A549 (cell line): ENCODE results near the gene KHNYN. TPM values are rescaled to one million over a fixed set of nuclear protein-coding genes. Genes with fewer than 3 reads are reported as not detected.

Experiments
- ATAC-seq, 2 experiments: fragments of 200-7000 bp in 1 of 2; fragments of >200 bp in 1 of 2; cut with Nextera tagmentation in 1 of 2; cut with Tn5 transposase in 1 of 2; 3 replicates each; pipeline versions ENCODE4 v1.8.0 to v1.9.1; 2018 to 2020; ENCODE audit warnings: mild to moderate bottlenecking in 1 of 2, moderate library complexity in 1 of 2
- CTCF ChIA-PET: fragments of 300-600 bp; sonication (Branson Sonifier 250); formaldehyde crosslinking; extraction: SDS; loops from one replicate; lab custom pipeline; 2021; ENCODE audit warnings: antibody characterized with exemption, inconsistent platforms; lab: Yijun Ruan, JAX
- POLR2A ChIA-PET: fragments of 350-600 bp; formaldehyde crosslinking; extraction: SDS; loops from one replicate; lab custom pipeline; 2021; ENCODE audit warnings: antibody characterized with exemption, inconsistent platforms; lab: Yijun Ruan, JAX
- DNase-seq, 2 experiments: peaks; one replicate each; pipeline versions ENCODE4 v3.0.0 to v3.0.0-alpha.2; 2011 to 2016; ENCODE audit warnings: low read depth in 1 of 2, low spot score in 1 of 2
- FAIRE-seq: peaks from 2 replicates; lab custom pipeline; 2011; peaks lifted over from hg19 to GRCh38; lab: Jason Lieb, UNC
- H3K27ac ChIP-seq, 2 experiments: fragments of >200 bp; sonication (Bioruptor Twin); formaldehyde crosslinking; 3 replicates each; pipeline ENCODE4 v1.5.1; 2016 to 2017
- H3K4me1 ChIP-seq: fragments of >200 bp; sonication (Bioruptor Twin); formaldehyde crosslinking; 3 replicates; pipeline ENCODE4 v1.6.1; 2016
- H3K4me2 ChIP-seq: fragments of >200 bp; sonication (Bioruptor Twin); formaldehyde crosslinking; 3 replicates; pipeline ENCODE4 v1.6.1; 2016
- H3K4me3 ChIP-seq: fragments of >200 bp; sonication (Bioruptor Twin); formaldehyde crosslinking; 3 replicates; pipeline ENCODE4 v1.5.1; 2016
- H3K9me3 ChIP-seq: fragments of >200 bp; sonication (Bioruptor Twin); formaldehyde crosslinking; 3 replicates; pipeline ENCODE4 v1.6.1; 2016
- CEBPB ChIP-seq, 2 experiments: fragments of >200 bp in 1 of 2; sonication (Bioruptor Twin) in 1 of 2; formaldehyde crosslinking in 1 of 2; IDR thresholded peaks; 2 replicates each; pipeline ENCODE4 v1.6.1; 2012 to 2016
- EHMT2 ChIP-seq: fragments of 200-600 bp; sonication (generic); IDR thresholded peaks from 2 replicates; pipeline ENCODE4 v1.6.1; 2016; ENCODE audit warnings: antibody characterized with exemption, low read depth, mild to moderate bottlenecking, moderate library complexity
- EP300 ChIP-seq, 2 experiments: fragments of >200 bp; sonication (Bioruptor Twin); formaldehyde crosslinking; IDR thresholded peaks; 2 replicates in 1 of 2; 3 replicates in 1 of 2; pipeline ENCODE4 v1.6.1; 2016 to 2017
- FOSB ChIP-seq: fragments of 250-450 bp; sonication (Bioruptor Pico); IDR thresholded peaks from 2 replicates; pipeline ENCODE4 v1.5.0; 2020; ENCODE audit warnings: mild to moderate bottlenecking, moderate library complexity
- FOSL2 ChIP-seq, 2 experiments: fragments of 450-650 bp in 1 of 2; fragments of >200 bp in 1 of 2; sonication (Bioruptor Twin) in 1 of 2; formaldehyde crosslinking; IDR thresholded peaks; 2 replicates each; pipeline versions ENCODE4 v1.5.0 to v1.6.1; 2016 to 2020; ENCODE audit warnings: mild to moderate bottlenecking in 1 of 2, moderate library complexity in 1 of 2
- FOXS1 ChIP-seq: fragments of 250-450 bp; sonication (Bioruptor Pico); IDR thresholded peaks from 2 replicates; pipeline ENCODE4 v1.5.0; 2020; ENCODE audit warnings: mild to moderate bottlenecking, moderate library complexity
- GATA3 ChIP-seq: IDR thresholded peaks from 2 replicates; pipeline ENCODE4 v1.6.1; 2012; ENCODE audit warnings: borderline replicate concordance
- HOXB5 ChIP-seq: fragments of 250-450 bp; sonication (Bioruptor Pico); IDR thresholded peaks from 2 replicates; pipeline ENCODE4 v1.5.0; 2020; ENCODE audit warnings: mild to moderate bottlenecking, moderate library complexity
- JUNB ChIP-seq: fragments of >200 bp; sonication (Bioruptor Twin); formaldehyde crosslinking; IDR thresholded peaks from 2 replicates; pipeline ENCODE4 v1.6.1; 2016
- NFE2L2 ChIP-seq: fragments of 150-350 bp; conservative IDR thresholded peaks from 2 replicates; pipeline ENCODE4 v1.6.1; 2014; ENCODE audit warnings: low read length
- NPAS2 ChIP-seq: fragments of 250-450 bp; sonication (Bioruptor Pico); IDR thresholded peaks from 2 replicates; pipeline ENCODE4 v1.8.0; 2022; ENCODE audit warnings: mild to moderate bottlenecking, moderate library complexity, borderline replicate concordance
- POLR2AphosphoS2 ChIP-seq: conservative IDR thresholded peaks from 2 replicates; pipeline ENCODE4 v1.6.1; 2012; ENCODE audit warnings: low read length, improper control_type of control experiment, inconsistent platforms
- RAD21 ChIP-seq, 2 experiments: fragments of >200 bp in 1 of 2; sonication (Bioruptor Twin) in 1 of 2; formaldehyde crosslinking in 1 of 2; IDR thresholded peaks in 1 of 2; conservative IDR thresholded peaks in 1 of 2; 2 replicates in 1 of 2; 3 replicates in 1 of 2; pipeline ENCODE4 v1.6.1; 2012 to 2018; ENCODE audit warnings: inconsistent platforms in 1 of 2
- TP53 ChIP-seq: fragments of 250-450 bp; sonication (Bioruptor Pico); IDR thresholded peaks from 2 replicates; pipeline ENCODE4 v1.5.0; 2021; ENCODE audit warnings: mild to moderate bottlenecking, moderate library complexity
- ZNF302 ChIP-seq: fragments of 250-450 bp; sonication (Bioruptor Pico); IDR thresholded peaks from 2 replicates; pipeline ENCODE4 v1.9.0; 2021; ENCODE audit warnings: inconsistent platforms, mild to moderate bottlenecking, moderate library complexity
- ZSCAN20 ChIP-seq: fragments of 250-450 bp; sonication (Bioruptor Pico); IDR thresholded peaks from 2 replicates; pipeline ENCODE4 v1.8.0; 2022; ENCODE audit warnings: mild to moderate bottlenecking, moderate library complexity
- WGBS: methylation state at CpG from one replicate; pipeline ENCODE4 v1.1.6; 2017; ENCODE audit errors: missing lambda C conversion rate; 5-methylcytosine and 5-hydroxymethylcytosine counted together
- polyA plus RNA-seq, 4 experiments: library from polyadenylated mRNA; depleted of rRNA in 3 of 4; stranded (reverse); fragments of >200 nt; fragmentation: RNase III in 1 of 4; extraction: RNeasy Plus Mini Kit Qiagen cat#74134 plus additional on column Dnase treatment in 1 of 4; gene quantifications; 2 replicates in 3 of 4; 3 replicates in 1 of 4; pipeline ENCODE4 v1.2.3, GENCODE V29; 2011 to 2017
- TF ChIP-seq, protein P1 (sequence below): IDR thresholded peaks from 2 replicates; pipeline ENCODE4 v1.6.1; 2012; ENCODE audit warnings: low read depth, borderline replicate concordance
- TF ChIP-seq, protein P2 (sequence below): fragments of 250-450 bp; sonication (Bioruptor Pico); IDR thresholded peaks from 2 replicates; pipeline ENCODE4 v1.5.0; 2021; ENCODE audit warnings: mild to moderate bottlenecking, moderate library complexity, borderline replicate concordance
- TF ChIP-seq, protein P3 (sequence below): fragments of 450-650 bp; IDR thresholded peaks from 2 replicates; pipeline ENCODE4 v1.6.1; 2014; ENCODE audit warnings: antibody characterized with exemption

KHNYN gene
- polyA plus RNA-seq, 2 of the 4 experiments (the other 2 are of a cell fraction): 19.0 to 26.4 TPM

DNA sequence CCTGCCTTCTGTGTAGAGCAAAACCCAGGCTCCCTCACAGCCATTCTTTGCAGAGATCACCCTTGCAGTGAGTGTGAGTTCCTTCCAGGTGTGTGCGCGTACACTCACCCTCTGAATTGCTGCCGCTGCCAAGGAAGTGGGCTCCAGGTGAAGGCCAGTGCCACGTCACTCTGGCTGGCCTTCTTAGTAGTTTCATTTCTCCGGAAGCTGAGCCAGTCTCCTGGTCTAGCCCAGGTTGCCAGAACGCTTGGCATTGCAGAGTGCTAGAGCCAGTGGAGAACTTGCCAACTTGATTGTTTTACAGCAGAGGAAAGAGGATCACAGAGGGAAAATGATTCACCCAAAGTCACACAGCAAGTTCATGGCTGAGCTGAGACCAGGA is 11.3 kb upstream of the KHNYN start:
- TF ChIP-seq HOXB5 (CRISPR knock-in tag): no peak
- TF ChIP-seq POLR2AphosphoS2: no peak
- no peak for TF ChIP-seq RAD21 (conservative IDR thresholded peaks at IDR 0.05 in 1 of 2, IDR thresholded peaks at IDR 0.05 in 1 of 2)
- TF ChIP-seq EP300 (IDR thresholded peaks at IDR 0.05): no peak
- TF ChIP-seq JUNB: no peak
- no peak for TF ChIP-seq EHMT2
- TF ChIP-seq, protein P1, sequence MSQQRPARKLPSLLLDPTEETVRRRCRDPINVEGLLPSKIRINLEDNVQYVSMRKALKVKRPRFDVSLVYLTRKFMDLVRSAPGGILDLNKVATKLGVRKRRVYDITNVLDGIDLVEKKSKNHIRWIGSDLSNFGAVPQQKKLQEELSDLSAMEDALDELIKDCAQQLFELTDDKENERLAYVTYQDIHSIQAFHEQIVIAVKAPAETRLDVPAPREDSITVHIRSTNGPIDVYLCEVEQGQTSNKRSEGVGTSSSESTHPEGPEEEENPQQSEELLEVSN: no peak
- no peak for TF ChIP-seq NPAS2 (CRISPR knock-in tag)
- TF ChIP-seq, protein P2, sequence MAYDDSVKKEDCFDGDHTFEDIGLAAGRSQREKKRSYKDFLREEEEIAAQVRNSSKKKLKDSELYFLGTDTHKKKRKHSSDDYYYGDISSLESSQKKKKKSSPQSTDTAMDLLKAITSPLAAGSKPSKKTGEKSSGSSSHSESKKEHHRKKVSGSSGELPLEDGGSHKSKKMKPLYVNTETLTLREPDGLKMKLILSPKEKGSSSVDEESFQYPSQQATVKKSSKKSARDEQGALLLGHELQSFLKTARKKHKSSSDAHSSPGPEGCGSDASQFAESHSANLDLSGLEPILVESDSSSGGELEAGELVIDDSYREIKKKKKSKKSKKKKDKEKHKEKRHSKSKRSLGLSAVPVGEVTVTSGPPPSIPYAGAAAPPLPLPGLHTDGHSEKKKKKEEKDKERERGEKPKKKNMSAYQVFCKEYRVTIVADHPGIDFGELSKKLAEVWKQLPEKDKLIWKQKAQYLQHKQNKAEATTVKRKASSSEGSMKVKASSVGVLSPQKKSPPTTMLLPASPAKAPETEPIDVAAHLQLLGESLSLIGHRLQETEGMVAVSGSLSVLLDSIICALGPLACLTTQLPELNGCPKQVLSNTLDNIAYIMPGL: no peak
- no peak for TF ChIP-seq GATA3
- TF ChIP-seq NFE2L2: no peak
- TF ChIP-seq CEBPB (IDR thresholded peaks at IDR 0.05): no peak
- TF ChIP-seq ZSCAN20: no peak
- TF ChIP-seq ZNF302 (CRISPR knock-in tag): no peak
- no peak for TF ChIP-seq FOSB (CRISPR knock-in tag)
- no peak for TF ChIP-seq FOSL2 (IDR thresholded peaks at IDR 0.05)
- no peak for TF ChIP-seq FOSL2 (CRISPR knock-in tag; IDR thresholded peaks at IDR 0.05)
- no peak for TF ChIP-seq TP53 (CRISPR knock-in tag)
- ChIA-PET CTCF (interaction anchor here (1.2 to 16.5 kb wide), 7 partner anchors 11 to 176 kb away, joined by 3 to 254 read pairs (median 3); partner anchors contain the start of genes ADCY4, CBLN3, KHNYN and RIPK3), POLR2A (interaction anchor here (1.1 to 2.2 kb wide), 2 partner anchors 12 to 16 kb away, joined by 3 to 14 read pairs; partner anchors contain the start of genes CBLN3 and KHNYN)
- no peaks in the 10 kb centered on the region for H3K9me3 ChIP-seq
- H3K4me3 ChIP-seq: no peak overlapping the region
- WGBS: 87% methylated on average over 6 of the region's 6 CpGs
- no peaks in the 10 kb centered on the region for H3K4me1 ChIP-seq
- no peak for ATAC-seq
- FAIRE-seq: no peak
- no peak overlapping the region for H3K27ac ChIP-seq
- no peak for DNase-seq
- no peak overlapping the region for H3K4me2 ChIP-seq

DNA sequence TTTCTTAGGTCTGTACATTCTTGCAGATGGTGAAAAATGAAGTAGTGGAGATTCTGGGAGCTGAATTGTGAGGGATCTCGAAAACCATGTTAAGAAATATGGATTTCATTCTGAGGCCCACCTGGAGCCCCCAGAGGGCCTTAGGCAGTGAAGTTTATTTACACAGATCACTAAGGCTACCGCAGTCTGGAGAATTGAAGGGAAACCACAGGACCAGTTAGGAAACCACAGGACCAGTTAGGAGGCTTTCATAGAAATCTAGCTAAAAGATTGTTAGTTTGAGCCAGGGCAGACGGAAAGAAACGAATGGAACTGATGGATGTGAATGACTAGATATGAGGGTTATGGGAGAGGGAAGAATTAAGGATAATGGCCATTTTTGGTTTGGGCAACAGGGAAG is 7.5 kb upstream of the KHNYN start:
- FAIRE-seq: no peak
- Histone ChIP-seq H3K4me2 (no peak overlapping the region), H3K4me1 (peaks cover 10% of the 10 kb centered on the region; the same call in 1 of the 3 replicates), H3K27ac (no peak overlapping the region), H3K4me3 (no peak overlapping the region), H3K9me3 (no peaks in the 10 kb centered on the region)
- ChIA-PET CTCF (interaction anchor here (1.2 to 18.0 kb wide), 6 partner anchors 9 to 103 kb away, joined by 6 to 1142 read pairs (median 31); partner anchors contain the start of genes ADCY4, CIDEB, DHRS1 and LTB4R), POLR2A (no interaction called here)
- DNase-seq: no peak
- TF ChIP-seq, protein P1: no peak
- no peak for TF ChIP-seq FOXS1 (CRISPR knock-in tag)
- TF ChIP-seq, protein P3, sequence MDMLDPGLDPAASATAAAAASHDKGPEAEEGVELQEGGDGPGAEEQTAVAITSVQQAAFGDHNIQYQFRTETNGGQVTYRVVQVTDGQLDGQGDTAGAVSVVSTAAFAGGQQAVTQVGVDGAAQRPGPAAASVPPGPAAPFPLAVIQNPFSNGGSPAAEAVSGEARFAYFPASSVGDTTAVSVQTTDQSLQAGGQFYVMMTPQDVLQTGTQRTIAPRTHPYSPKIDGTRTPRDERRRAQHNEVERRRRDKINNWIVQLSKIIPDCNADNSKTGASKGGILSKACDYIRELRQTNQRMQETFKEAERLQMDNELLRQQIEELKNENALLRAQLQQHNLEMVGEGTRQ: no peak
- TF ChIP-seq CEBPB (IDR thresholded peaks at IDR 0.05): no peak
- TF ChIP-seq, protein P2: no peak
- no peak for TF ChIP-seq POLR2AphosphoS2
- WGBS: 72% methylated on average over 4 of the region's 4 CpGs
- no peak for ATAC-seq
